Osteoblast (primary cell): ENCODE data around the gene AP5Z1. TPM values are rescaled to one million over a fixed set of nuclear protein-coding genes. Genes with fewer than 3 reads are reported as not detected.
"Not testable (repeated sequence)": the region's sequence is repeated elsewhere in the genome, so short reads cannot be mapped to it uniquely, and the experiment has no call there.

Experiments used
- DNase-seq: peaks from one replicate; pipeline ENCODE4 v3.0.0; 2011; ENCODE audit warnings: low spot score, mixed read lengths; ENCODE audit not compliant: insufficient read length; ENCODE audit errors: missing footprints
- H2AFZ ChIP-seq: 2 replicates; pipeline ENCODE4 v1.6.0; 2011; ENCODE audit warnings: mild to moderate bottlenecking, low read length
- H3K27ac ChIP-seq: 2 replicates; pipeline ENCODE4 v1.5.1; 2011; ENCODE audit warnings: mild to moderate bottlenecking, low read depth, low read length, moderate library complexity
- H3K27me3 ChIP-seq: 2 replicates; pipeline ENCODE4 v1.6.0; 2012; ENCODE audit warnings: mild to moderate bottlenecking, control low read depth, inconsistent platforms, low read length, moderate library complexity; ENCODE audit not compliant: insufficient read depth
- H3K36me3 ChIP-seq: 2 replicates; pipeline ENCODE4 v1.5.1; 2011; ENCODE audit warnings: mild to moderate bottlenecking, low read length, control low read depth, moderate library complexity; ENCODE audit not compliant: insufficient read depth
- H3K4me1 ChIP-seq: 2 replicates; pipeline ENCODE4 v1.5.1; 2011; ENCODE audit warnings: mild to moderate bottlenecking, low read length, control low read depth, moderate library complexity; ENCODE audit not compliant: insufficient read depth
- H3K4me2 ChIP-seq: 2 replicates; pipeline ENCODE4 v1.6.0; 2011; ENCODE audit warnings: mild to moderate bottlenecking, low read length; ENCODE audit not compliant: insufficient read depth
- H3K4me3 ChIP-seq: fragments of 200-600 bp; sonication (generic); 3 replicates; pipeline ENCODE4 v1.5.1; 2012; ENCODE audit warnings: mild to moderate bottlenecking, low read length, inconsistent platforms; ENCODE audit not compliant: insufficient read depth
- H3K79me2 ChIP-seq: 2 replicates; pipeline ENCODE4 v1.6.0; 2012; ENCODE audit warnings: mild to moderate bottlenecking, low read length, control low read depth, inconsistent platforms; ENCODE audit not compliant: insufficient read depth
- H3K9me3 ChIP-seq: 2 replicates; pipeline ENCODE4 v1.5.1; 2011; ENCODE audit warnings: low read depth, low read length, control low read depth
- H4K20me1 ChIP-seq: 2 replicates; pipeline ENCODE4 v1.6.0; 2012; ENCODE audit warnings: mild to moderate bottlenecking, low read length, control low read depth; ENCODE audit not compliant: insufficient read depth
- CTCF ChIP-seq: IDR thresholded peaks from 2 replicates; pipeline ENCODE4 v1.5.1; 2011; ENCODE audit warnings: mild to moderate bottlenecking, low read depth, low read length, moderate library complexity; ENCODE audit errors: extremely low read depth
- total RNA-seq: library from RNA; depleted of rRNA; stranded (reverse); fragments of >200 nt; gene quantifications from 2 replicates; pipeline ENCODE4 v1.2.3, GENCODE V29; 2012

Gene AP5Z1
- total RNA-seq, 1 donor = 73.1 TPM

DNA sequence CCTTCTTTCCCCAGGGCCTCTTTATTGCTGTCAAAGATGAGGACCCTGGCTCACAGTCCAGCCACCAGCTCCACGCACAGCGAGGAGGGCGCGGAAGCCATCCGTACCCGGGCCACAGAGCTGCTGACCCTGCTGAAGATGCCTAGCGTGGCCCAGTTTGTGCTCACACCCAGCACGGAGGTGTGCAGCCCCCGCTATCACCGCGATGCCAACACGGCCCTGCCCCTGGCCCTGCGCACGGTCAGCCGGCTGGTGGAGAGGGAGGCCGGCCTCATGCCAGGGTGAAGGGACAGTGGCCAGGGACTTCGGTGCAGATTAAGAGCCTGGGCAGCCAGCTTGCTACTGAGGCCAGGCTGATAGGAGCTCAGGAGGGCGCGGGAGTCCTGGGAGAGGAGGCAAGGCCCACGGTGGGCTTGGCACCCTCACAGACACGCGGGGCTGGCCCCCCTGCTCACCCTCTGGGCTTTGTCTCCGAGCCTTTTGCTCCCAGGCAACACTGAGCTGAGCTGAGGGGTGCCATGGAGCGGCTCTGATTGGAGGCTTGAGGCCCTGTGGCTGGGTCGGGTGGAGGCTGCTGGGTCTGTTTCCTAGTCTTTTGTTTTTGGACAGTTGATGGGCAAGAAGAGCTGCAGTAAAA lies 15.8 kb downstream of the AP5Z1 start:
- peak; percentile 66 for DNase-seq
- no peaks in the 10 kb centered on the region for H3K9me3 ChIP-seq
- peaks cover 13% of the 10 kb centered on the region for H3K36me3 ChIP-seq
- no peak overlapping the region for H3K4me2 ChIP-seq
- peaks cover 5% of the 10 kb centered on the region for H3K4me1 ChIP-seq
- H3K27me3 ChIP-seq = no peaks in the 10 kb centered on the region
- H3K79me2 ChIP-seq = no peaks in the 10 kb centered on the region
- H3K4me3 ChIP-seq = no peak overlapping the region
- TF ChIP-seq CTCF = no peak
- H2AFZ ChIP-seq = no peak overlapping the region
- H3K27ac ChIP-seq = no peak overlapping the region
- H4K20me1 ChIP-seq = no peaks in the 10 kb centered on the region

GRCh38 chr7:4791738-4792536 lies 16.5 kb downstream of the AP5Z1 start:
- Histone ChIP-seq H4K20me1 (no peaks in the 10 kb centered on the region), H3K9me3 (no peaks in the 10 kb centered on the region), H2AFZ (no peak overlapping the region), H3K4me2 (peak overlapping the region; percentile 36), H3K27me3 (no peaks in the 10 kb centered on the region), H3K79me2 (no peaks in the 10 kb centered on the region), H3K4me1 (peaks cover 5% of the 10 kb centered on the region), H3K4me3 (no peak overlapping the region), H3K27ac (no peak overlapping the region), H3K36me3 (peaks cover 8% of the 10 kb centered on the region)
- TF ChIP-seq CTCF = peak; percentile 33
- peak; percentile 96 for DNase-seq

DNA sequence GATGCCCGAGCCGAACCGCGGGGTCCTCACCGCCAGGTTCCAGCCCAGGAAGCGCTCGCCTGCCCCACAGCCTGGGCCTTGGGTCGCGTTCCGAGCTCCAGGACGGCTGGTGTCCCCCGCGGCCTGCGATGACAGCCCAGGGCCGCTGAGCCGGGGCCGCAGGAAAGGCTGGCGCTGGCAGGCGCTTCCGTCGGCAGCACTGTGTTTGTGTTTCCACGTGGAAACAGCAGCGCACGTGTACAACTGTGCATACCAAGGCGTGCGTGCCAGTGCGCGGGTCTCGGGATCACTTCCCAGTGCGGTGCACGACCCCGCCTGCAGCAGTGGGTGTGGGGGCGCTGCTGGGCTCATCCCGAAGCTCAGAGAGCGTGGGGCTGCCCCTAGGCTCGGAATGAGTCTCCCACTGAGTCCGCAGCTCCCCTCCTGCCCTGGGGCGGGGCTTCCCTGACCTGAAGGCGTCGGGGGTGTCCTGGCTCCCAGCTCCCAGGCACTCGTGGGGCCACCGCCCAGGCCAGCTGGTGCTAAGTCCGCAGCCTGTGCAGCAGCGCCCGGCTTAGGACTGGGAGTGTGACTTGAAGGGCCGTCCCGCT lies 17.2 kb downstream of the AP5Z1 start:
- Histone ChIP-seq H2AFZ (no peak overlapping the region), H3K79me2 (no peaks in the 10 kb centered on the region), H4K20me1 (no peaks in the 10 kb centered on the region), H3K27ac (no peak overlapping the region), H3K4me2 (peak overlapping the region; percentile 36), H3K27me3 (no peaks in the 10 kb centered on the region), H3K4me1 (peaks cover 5% of the 10 kb centered on the region), H3K36me3 (peaks cover 8% of the 10 kb centered on the region), H3K4me3 (no peak overlapping the region), H3K9me3 (no peaks in the 10 kb centered on the region)
- DNase-seq = peak; percentile 65
- no peak for TF ChIP-seq CTCF

DNA sequence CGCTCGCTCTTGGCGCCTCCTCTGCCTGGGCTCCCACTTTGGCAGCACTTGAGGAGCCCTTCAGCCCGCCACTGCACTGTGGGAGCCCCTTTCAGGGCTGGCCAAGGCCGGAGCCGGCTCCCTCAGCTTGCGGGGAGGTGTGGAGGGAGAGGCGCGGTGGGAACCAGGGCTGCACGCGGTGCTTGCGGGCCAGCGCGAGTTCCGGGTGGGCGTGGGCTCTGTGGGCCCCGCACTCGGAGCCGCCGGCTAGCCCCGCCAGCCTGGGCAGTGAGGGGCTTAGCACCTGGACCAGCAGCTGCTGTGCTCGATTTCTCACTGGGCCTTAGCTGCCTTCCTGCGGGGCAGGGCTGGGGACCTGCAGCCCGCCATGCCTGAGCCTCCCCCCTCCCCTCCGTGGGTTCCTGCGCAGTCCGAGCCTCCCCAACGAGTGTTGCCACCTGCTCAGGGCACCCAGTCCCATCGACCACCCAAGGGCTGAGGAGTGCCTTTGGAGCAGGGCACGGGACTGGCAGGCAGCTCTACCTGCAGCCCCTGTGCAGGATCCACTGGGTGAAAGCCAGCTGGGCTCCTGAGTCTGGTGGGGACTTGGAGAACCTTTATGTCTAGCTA lies 18.1 kb downstream of the AP5Z1 start:
- H3K79me2 ChIP-seq, H3K36me3 ChIP-seq, H3K4me1 ChIP-seq, H3K4me3 ChIP-seq, H3K27me3 ChIP-seq, H3K27ac ChIP-seq, H2AFZ ChIP-seq, DNase-seq, H4K20me1 ChIP-seq, H3K4me2 ChIP-seq, H3K9me3 ChIP-seq: not testable (repeated sequence)

GRCh38 chr7:4794171-4794570 lies 18.7 kb downstream of the AP5Z1 start:
- H3K4me2 ChIP-seq = peak overlapping the region; percentile 54

More at GRCh38 chr7:4794171-4794570, 18.7 kb downstream of the AP5Z1 start:
- H3K9me3 ChIP-seq, H3K36me3 ChIP-seq, H3K79me2 ChIP-seq, H3K4me1 ChIP-seq, H3K27me3 ChIP-seq, H3K27ac ChIP-seq, H4K20me1 ChIP-seq, H2AFZ ChIP-seq, DNase-seq: not testable (repeated sequence)
- peak overlapping the region; percentile 28 for H3K4me3 ChIP-seq
